Cardiac muscle cell (in vitro differentiated cells and primary cell): Measurements from ENCODE around the gene TSHB. TPM values are rescaled to one million over a fixed set of nuclear protein-coding genes. Genes with fewer than 3 reads are reported as not detected.

ENCODE experiments used
- DNase-seq, 2 donors: peaks; one replicate each; pipeline versions ENCODE4 v3.0.0 to v3.0.0-alpha.2; 2010 to 2017; ENCODE audit warnings: low read depth in 1 of 2, low spot score in 1 of 2
- H3K27ac ChIP-seq: fragments of 200-600 bp; sonication (generic); 2 replicates; pipeline ENCODE4 v1.5.1; 2016
- H3K27me3 ChIP-seq: fragments of 200-600 bp; sonication (generic); 2 replicates; pipeline ENCODE4 v1.6.0; 2016; ENCODE audit warnings: control low read depth
- H3K36me3 ChIP-seq: fragments of 200-600 bp; sonication (generic); 2 replicates; pipeline ENCODE4 v1.5.1; 2016; ENCODE audit warnings: control low read depth
- H3K4me1 ChIP-seq: fragments of 200-600 bp; sonication (generic); 2 replicates; pipeline ENCODE4 v1.8.1; 2017; ENCODE audit warnings: low read depth, mild to moderate bottlenecking, mixed run types
- H3K4me3 ChIP-seq: fragments of 200-600 bp; sonication (generic); 2 replicates; pipeline ENCODE4 v1.5.1; 2016; ENCODE audit warnings: mild to moderate bottlenecking
- H3K9me3 ChIP-seq: fragments of 200-600 bp; sonication (generic); 2 replicates; pipeline ENCODE4 v1.5.1; 2017; ENCODE audit warnings: low read depth, mild to moderate bottlenecking, control low read depth
- polyA plus RNA-seq: library from polyadenylated mRNA; unstranded; fragments of >200 nt; fragmentation: Nextera tagmentation; extraction: Ambion mirVana; gene quantifications from 2 replicates; pipeline ENCODE4 v1.2.1, GENCODE V29; 2016
- total RNA-seq: library from RNA; depleted of rRNA; stranded (reverse); fragments of >200 nt; gene quantifications from 2 replicates; pipeline ENCODE4 v1.2.3, GENCODE V29; 2016
- TF ChIP-seq, protein P1 (sequence below): IDR thresholded peaks from 2 replicates; pipeline ENCODE4 v1.5.1; 2012; ENCODE audit warnings: low read depth, mild to moderate bottlenecking, low read length

Gene TSHB
- total and polyA plus RNA-seq, 2 experiments from 2014 or later = not detected

- H3K36me3 ChIP-seq = peaks cover 4% of the 10 kb centered on the region
- H3K4me1 ChIP-seq = peaks cover 19% of the 10 kb centered on the region
- TF ChIP-seq, protein P1, sequence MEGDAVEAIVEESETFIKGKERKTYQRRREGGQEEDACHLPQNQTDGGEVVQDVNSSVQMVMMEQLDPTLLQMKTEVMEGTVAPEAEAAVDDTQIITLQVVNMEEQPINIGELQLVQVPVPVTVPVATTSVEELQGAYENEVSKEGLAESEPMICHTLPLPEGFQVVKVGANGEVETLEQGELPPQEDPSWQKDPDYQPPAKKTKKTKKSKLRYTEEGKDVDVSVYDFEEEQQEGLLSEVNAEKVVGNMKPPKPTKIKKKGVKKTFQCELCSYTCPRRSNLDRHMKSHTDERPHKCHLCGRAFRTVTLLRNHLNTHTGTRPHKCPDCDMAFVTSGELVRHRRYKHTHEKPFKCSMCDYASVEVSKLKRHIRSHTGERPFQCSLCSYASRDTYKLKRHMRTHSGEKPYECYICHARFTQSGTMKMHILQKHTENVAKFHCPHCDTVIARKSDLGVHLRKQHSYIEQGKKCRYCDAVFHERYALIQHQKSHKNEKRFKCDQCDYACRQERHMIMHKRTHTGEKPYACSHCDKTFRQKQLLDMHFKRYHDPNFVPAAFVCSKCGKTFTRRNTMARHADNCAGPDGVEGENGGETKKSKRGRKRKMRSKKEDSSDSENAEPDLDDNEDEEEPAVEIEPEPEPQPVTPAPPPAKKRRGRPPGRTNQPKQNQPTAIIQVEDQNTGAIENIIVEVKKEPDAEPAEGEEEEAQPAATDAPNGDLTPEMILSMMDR = no peak
- H3K9me3 ChIP-seq = no peaks in the 10 kb centered on the region
- no peak overlapping the region for H3K4me3 ChIP-seq
- no peaks in the 10 kb centered on the region for H3K27me3 ChIP-seq
- no peak for DNase-seq
- peak overlapping the region; percentile 49 for H3K27ac ChIP-seq
Measured at GRCh38 chr1:115065021-115065420, 35.4 kb downstream of the TSHB start.

GRCh38 chr1:115067161-115067859, 37.7 kb downstream of the TSHB start:
- Histone ChIP-seq H3K27me3 (no peaks in the 10 kb centered on the region), H3K36me3 (peaks cover 4% of the 10 kb centered on the region), H3K4me3 (no peak overlapping the region), H3K4me1 (peaks cover 34% of the 10 kb centered on the region), H3K9me3 (no peaks in the 10 kb centered on the region), H3K27ac (no peak overlapping the region)
- DNase-seq = no peak
- TF ChIP-seq, protein P1 = no peak

DNA sequence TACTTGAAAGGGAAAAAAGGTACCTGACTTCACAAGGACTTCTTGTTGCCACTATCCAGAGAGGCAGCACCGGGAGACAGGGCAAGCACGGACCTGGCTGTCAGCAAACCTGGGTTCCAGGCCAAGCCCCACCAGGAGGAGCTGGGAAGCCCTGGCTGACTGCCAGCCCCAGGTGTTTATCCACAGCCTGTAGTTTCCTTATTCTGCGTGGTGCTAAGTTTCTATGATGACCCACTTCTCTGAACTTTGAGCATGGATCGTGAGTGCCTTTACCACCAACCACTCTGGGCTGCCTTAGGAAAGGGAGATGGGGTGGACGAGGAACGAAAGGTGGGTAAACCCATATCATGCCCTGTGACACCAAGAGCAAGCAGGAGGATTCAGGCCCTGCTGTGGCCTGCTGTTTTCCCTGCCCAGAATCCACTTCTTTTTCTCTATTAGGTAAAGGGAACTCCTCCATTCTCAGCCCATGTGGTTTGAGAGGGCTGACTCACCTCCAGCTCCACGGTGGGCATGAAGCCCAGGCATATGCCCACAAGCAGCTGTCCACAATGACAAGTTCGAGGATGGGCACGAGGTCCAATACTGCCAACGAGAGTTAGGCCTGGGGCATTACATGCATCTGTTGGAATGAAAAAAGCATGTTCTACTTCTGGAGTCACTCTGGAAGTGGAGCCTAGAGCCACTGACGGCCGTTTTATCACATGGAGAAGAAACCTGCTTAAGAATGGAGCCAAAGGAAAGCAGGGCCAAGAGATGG, 39.4 kb downstream of the TSHB start:
- Histone ChIP-seq H3K27ac (peak overlapping the region; percentile 81), H3K27me3 (no peaks in the 10 kb centered on the region), H3K36me3 (peaks cover 4% of the 10 kb centered on the region), H3K9me3 (no peaks in the 10 kb centered on the region), H3K4me3 (no peak overlapping the region), H3K4me1 (peaks cover 49% of the 10 kb centered on the region)
- DNase-seq = no peak
- TF ChIP-seq, protein P1 = no peak

DNA sequence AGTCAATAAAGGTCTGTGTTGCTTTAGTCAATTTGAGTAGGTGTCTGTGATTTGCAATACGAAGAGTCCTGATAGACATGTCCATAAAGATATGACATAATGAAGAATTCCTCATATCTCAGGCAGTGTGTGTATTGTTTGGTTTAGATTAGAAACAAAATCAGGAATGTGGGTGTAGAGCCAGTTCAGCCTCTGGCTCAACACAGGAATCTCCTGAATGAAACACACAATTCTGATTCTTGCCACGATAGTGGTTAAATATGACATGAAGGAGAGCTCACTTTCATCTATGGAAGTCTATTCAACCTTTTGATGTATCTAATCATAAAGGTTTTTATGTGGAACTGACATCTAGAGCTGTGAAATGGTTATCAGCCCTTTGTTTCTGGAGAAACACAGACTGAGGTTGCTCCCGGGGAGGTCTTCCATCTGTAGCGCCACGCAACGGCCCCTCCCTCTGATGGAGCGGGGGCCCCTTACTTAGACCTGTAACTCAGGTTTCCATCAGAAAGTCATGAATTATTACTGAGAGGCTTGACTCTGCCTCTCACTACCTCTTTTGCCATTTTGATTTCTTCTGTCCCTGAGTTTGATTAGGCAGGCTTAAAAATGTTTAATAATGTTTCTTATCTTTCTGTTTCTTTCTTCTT, 40.2 kb downstream of the TSHB start:
- H3K27ac ChIP-seq = peak overlapping the region; percentile 81
- H3K36me3 ChIP-seq = peaks cover 4% of the 10 kb centered on the region
- TF ChIP-seq, protein P1 = no peak
- peaks cover 52% of the 10 kb centered on the region for H3K4me1 ChIP-seq
- H3K27me3 ChIP-seq = no peaks in the 10 kb centered on the region
- H3K9me3 ChIP-seq = no peaks in the 10 kb centered on the region
- H3K4me3 ChIP-seq = no peak overlapping the region
- DNase-seq = no peak

GRCh38 chr1:115071012-115071664, 41.5 kb downstream of the TSHB start:
- no peak overlapping the region for H3K4me3 ChIP-seq
- H3K27ac ChIP-seq = peak overlapping the region; percentile 81
- no peak for DNase-seq
- peaks cover 57% of the 10 kb centered on the region for H3K4me1 ChIP-seq
- H3K27me3 ChIP-seq = no peaks in the 10 kb centered on the region
- peaks cover 4% of the 10 kb centered on the region for H3K36me3 ChIP-seq
- no peaks in the 10 kb centered on the region for H3K9me3 ChIP-seq
- TF ChIP-seq, protein P1 = no peak
